DND-41 (cell line): ENCODE data around the gene THBS2.

Experiments
- CTCF ChIP-seq: IDR thresholded peaks from 2 replicates; pipeline ENCODE4 v1.5.1; 2012; ENCODE audit warnings: borderline replicate concordance, low read length, moderate library complexity, mild to moderate bottlenecking; ENCODE audit not compliant: poor library complexity, severe bottlenecking; ENCODE audit errors: extremely low read depth
- EZH2 ChIP-seq: IDR thresholded peaks from 3 replicates; pipeline ENCODE4 v1.6.1; 2012; ENCODE audit warnings: borderline replicate concordance, low read depth, mild to moderate bottlenecking, moderate library complexity, low read length, inconsistent platforms; ENCODE audit not compliant: severe bottlenecking

GRCh38 chr6:169190970-169191369, 62.7 kb downstream of the THBS2 start:
- no peak for TF ChIP-seq EZH2
- TF ChIP-seq CTCF: no peak
